ENCODE measurements around the gene FAM168A. TPM values are rescaled to one million over a fixed set of nuclear protein-coding genes. Genes with fewer than 3 reads are reported as not detected.
"Not testable (repeated sequence)": the region's sequence is repeated elsewhere in the genome, so short reads cannot be mapped to it uniquely, and the experiment has no call there.

Gene FAM168A
- total RNA-seq, 1 donor from 2014 or later, result 21.2 TPM

- Mint-ChIP-seq H3K27ac (ENCODE audit: unreplicated experiment) (no peak overlapping the region), H3K9me3 (ENCODE audit: unreplicated experiment) (no peaks in the 10 kb centered on the region), H3K4me1 (ENCODE audit: unreplicated experiment) (no peaks in the 10 kb centered on the region), H3K36me3 (ENCODE audit: low read depth, unreplicated experiment) (no peaks in the 10 kb centered on the region), H3K4me3 (ENCODE audit: unreplicated experiment) (no peak overlapping the region), H3K27me3 (ENCODE audit: unreplicated experiment) (no peaks in the 10 kb centered on the region)
- no peak for TF ChIP-seq CTCF (IDR thresholded peaks at IDR 0.05; ENCODE audit: unreplicated experiment)
- no peak for DNase-seq (ENCODE audit: low spot score)
Measured at GRCh38 chr11:73586791-73587190, 11.1 kb downstream of the FAM168A start.

- TF ChIP-seq CTCF (IDR thresholded peaks at IDR 0.05; ENCODE audit: unreplicated experiment), result no peak
- H3K4me1 Mint-ChIP-seq (ENCODE audit: unreplicated experiment), result no peaks in the 10 kb centered on the region
- DNase-seq (ENCODE audit: low spot score), result no peak
- no peaks in the 10 kb centered on the region for H3K36me3 Mint-ChIP-seq (ENCODE audit: low read depth, unreplicated experiment)
- H3K27me3 Mint-ChIP-seq (ENCODE audit: unreplicated experiment), result no peaks in the 10 kb centered on the region
- no peak overlapping the region for H3K4me3 Mint-ChIP-seq (ENCODE audit: unreplicated experiment)
- no peaks in the 10 kb centered on the region for H3K9me3 Mint-ChIP-seq (ENCODE audit: unreplicated experiment)
- H3K27ac Mint-ChIP-seq (ENCODE audit: unreplicated experiment), result no peak overlapping the region
Measured at GRCh38 chr11:73585834-73586575, 11.9 kb downstream of the FAM168A start.

- no peaks in the 10 kb centered on the region for H3K4me1 Mint-ChIP-seq (ENCODE audit: unreplicated experiment)
- no peak for TF ChIP-seq CTCF (IDR thresholded peaks at IDR 0.05; ENCODE audit: unreplicated experiment)
- no peak for DNase-seq (ENCODE audit: low spot score)
- H3K27ac Mint-ChIP-seq (ENCODE audit: unreplicated experiment), result no peak overlapping the region
- no peaks in the 10 kb centered on the region for H3K36me3 Mint-ChIP-seq (ENCODE audit: low read depth, unreplicated experiment)
- H3K27me3 Mint-ChIP-seq (ENCODE audit: unreplicated experiment), result no peaks in the 10 kb centered on the region
- no peaks in the 10 kb centered on the region for H3K9me3 Mint-ChIP-seq (ENCODE audit: unreplicated experiment)
- H3K4me3 Mint-ChIP-seq (ENCODE audit: unreplicated experiment), result no peak overlapping the region
Measured at GRCh38 chr11:73584831-73585230, 13.1 kb downstream of the FAM168A start.

- Mint-ChIP-seq H3K27ac (ENCODE audit: unreplicated experiment) (no peak overlapping the region), H3K4me3 (ENCODE audit: unreplicated experiment) (no peak overlapping the region), H3K4me1 (ENCODE audit: unreplicated experiment) (no peaks in the 10 kb centered on the region), H3K9me3 (ENCODE audit: unreplicated experiment) (no peaks in the 10 kb centered on the region), H3K36me3 (ENCODE audit: low read depth, unreplicated experiment) (peaks cover 6% of the 10 kb centered on the region), H3K27me3 (ENCODE audit: unreplicated experiment) (no peaks in the 10 kb centered on the region)
- DNase-seq (ENCODE audit: low spot score), result no peak
- TF ChIP-seq CTCF (IDR thresholded peaks at IDR 0.05; ENCODE audit: unreplicated experiment), result no peak
Measured at GRCh38 chr11:73582653-73583052, 15.3 kb downstream of the FAM168A start.

GRCh38 chr11:73580749-73581148 is 17.2 kb downstream of the FAM168A start:
- not testable (repeated sequence) for H3K27me3 Mint-ChIP-seq (ENCODE audit: unreplicated experiment); H3K27ac Mint-ChIP-seq (ENCODE audit: unreplicated experiment); H3K9me3 Mint-ChIP-seq (ENCODE audit: unreplicated experiment); H3K4me3 Mint-ChIP-seq (ENCODE audit: unreplicated experiment); DNase-seq (ENCODE audit: low spot score); H3K4me1 Mint-ChIP-seq (ENCODE audit: unreplicated experiment); H3K36me3 Mint-ChIP-seq (ENCODE audit: low read depth, unreplicated experiment)

All from endothelial cell (in vitro differentiated cells).